H1 (cell line): ENCODE results near the gene ZNF541. TPM values are rescaled to one million over a fixed set of nuclear protein-coding genes. Genes with fewer than 3 reads are reported as not detected.

ENCODE experiments used
- CTCF ChIA-PET: fragments of 300-600 bp; sonication (Branson Sonifier 250); formaldehyde crosslinking; loops from one replicate; lab custom pipeline; 2021; ENCODE audit not compliant: partially characterized antibody; lab: Charles Lee
- POLR2A ChIA-PET: fragments of 300-600 bp; sonication (Branson Sonifier 250); formaldehyde crosslinking; loops from one replicate; lab custom pipeline; 2021; ENCODE audit warnings: inconsistent platforms; ENCODE audit not compliant: partially characterized antibody; lab: Charles Lee
- DNase-seq, 2 experiments: peaks; one replicate each; pipeline versions ENCODE4 v3.0.0 to v3.0.0-alpha.2; 2010 to 2022; ENCODE audit warnings: low spot score in 2 of 2, low read depth in 1 of 2, mixed read lengths in 1 of 2
- FAIRE-seq: peaks from 2 replicates; lab custom pipeline; 2011; peaks lifted over from hg19 to GRCh38; lab: Jason Lieb, UNC
- H2AFZ ChIP-seq: 2 replicates; pipeline ENCODE4 v1.8.1; 2012; ENCODE audit warnings: low read length, inconsistent platforms
- H2AK5ac ChIP-seq: 2 replicates; pipeline ENCODE4 v1.6.1; 2013; ENCODE audit warnings: low read depth, low read length
- H2BK120ac ChIP-seq: replicated peaks from 2 replicates; pipeline ENCODE3; 2013; ENCODE audit warnings: low read depth, low read length, inconsistent platforms
- H2BK12ac ChIP-seq: 2 replicates; pipeline ENCODE4 v1.6.1; 2013; ENCODE audit warnings: low read depth, low read length
- H2BK15ac ChIP-seq: 2 replicates; pipeline ENCODE4 v1.6.1; 2013; ENCODE audit warnings: low read length
- H2BK20ac ChIP-seq: 2 replicates; pipeline ENCODE4 v1.6.1; 2013; ENCODE audit warnings: low read length
- H2BK5ac ChIP-seq: 2 replicates; pipeline ENCODE4 v1.6.1; 2013; ENCODE audit warnings: low read depth, low read length
- H3K14ac ChIP-seq: 2 replicates; pipeline ENCODE4 v1.6.1; 2013; ENCODE audit warnings: inconsistent platforms; ENCODE audit not compliant: insufficient read length
- H3K18ac ChIP-seq: 2 replicates; pipeline ENCODE4 v1.6.1; 2013; ENCODE audit warnings: low read length; ENCODE audit errors: extremely low read depth
- H3K23ac ChIP-seq: 2 replicates; pipeline ENCODE4 v1.6.1; 2013; ENCODE audit warnings: inconsistent platforms; ENCODE audit not compliant: insufficient read length
- H3K23me2 ChIP-seq: 2 replicates; pipeline ENCODE4 v1.6.1; 2013; ENCODE audit warnings: low read depth, low read length
- H3K27ac ChIP-seq: 2 replicates; pipeline ENCODE4 v1.6.1; 2011; ENCODE audit warnings: low read depth, low read length, inconsistent platforms
- H3K27me3 ChIP-seq, 4 experiments: replicated peaks in 1 of 4; 1 replicate in 1 of 4; 2 replicates in 3 of 4; pipeline versions ENCODE4 v1.6.1 to v1.8.1; 2011 to 2013; ENCODE audit warnings: low read length in 3 of 4, mild to moderate bottlenecking in 3 of 4, inconsistent platforms in 2 of 4, mixed read lengths in 2 of 4, moderate library complexity in 1 of 4; ENCODE audit not compliant: control insufficient read depth in 3 of 4, insufficient read depth in 3 of 4; ENCODE audit errors: extremely low read depth in 1 of 4
- H3K36me3 ChIP-seq, 4 experiments: 2 replicates each; pipeline versions ENCODE4 v1.6.1 to v1.8.1; 2011 to 2013; ENCODE audit warnings: mild to moderate bottlenecking in 4 of 4, low read length in 3 of 4, moderate library complexity in 2 of 4, control low read depth in 1 of 4, inconsistent platforms in 1 of 4; ENCODE audit not compliant: insufficient read depth in 4 of 4, control insufficient read depth in 2 of 4
- H3K4ac ChIP-seq: replicated peaks from 2 replicates; pipeline ENCODE3; 2013; ENCODE audit warnings: low read length, low read depth, mixed read lengths, inconsistent platforms; ENCODE audit not compliant: insufficient read length
- H3K4me1 ChIP-seq, 4 experiments: replicated peaks in 1 of 4; 1 replicate in 1 of 4; 2 replicates in 3 of 4; pipeline versions ENCODE4 v1.6.1 to v1.8.1; 2011 to 2013; ENCODE audit warnings: low read length in 3 of 4, inconsistent platforms in 2 of 4, mixed read lengths in 1 of 4; ENCODE audit not compliant: insufficient read depth in 4 of 4, control insufficient read depth in 3 of 4
- H3K4me2 ChIP-seq, 2 experiments: 2 replicates each; pipeline versions ENCODE4 v1.6.1 to v1.8.1; 2011 to 2013; ENCODE audit warnings: low read depth in 2 of 2, low read length in 2 of 2, control low read depth in 1 of 2, inconsistent platforms in 1 of 2, mild to moderate bottlenecking in 1 of 2; ENCODE audit not compliant: insufficient read depth in 1 of 2
- H3K4me3 ChIP-seq, 4 experiments: fragments of 200-600, 300-600 bp in 1 of 4; sonication (generic), shearing (Covaris generic), sonication (Bioruptor Twin) in 1 of 4; 2 replicates each; pipeline versions ENCODE4 v1.5.1 to v1.8.1; 2011 to 2016; ENCODE audit warnings: low read length in 4 of 4, low read depth in 3 of 4, control low read depth in 2 of 4, inconsistent platforms in 2 of 4, mild to moderate bottlenecking in 2 of 4, mixed read lengths in 1 of 4, moderate library complexity in 1 of 4; ENCODE audit not compliant: insufficient read depth in 2 of 4; ENCODE audit errors: extremely low read depth in 1 of 4
- H3K56ac ChIP-seq: replicated peaks from 2 replicates; pipeline ENCODE3; 2013; ENCODE audit warnings: low read depth, mild to moderate bottlenecking, mixed read lengths, low read length, inconsistent platforms; ENCODE audit not compliant: insufficient read length
- H3K79me1 ChIP-seq: 2 replicates; pipeline ENCODE4 v1.6.1; 2013; ENCODE audit warnings: low read depth, low read length, control low read depth
- H3K79me2 ChIP-seq, 2 experiments: 2 replicates each; pipeline versions ENCODE4 v1.6.1 to v1.8.1; 2012 to 2013; ENCODE audit warnings: low read length in 2 of 2, mild to moderate bottlenecking in 2 of 2, inconsistent platforms in 1 of 2; ENCODE audit not compliant: insufficient read depth in 2 of 2, control insufficient read depth in 1 of 2
- H3K9ac ChIP-seq, 4 experiments: replicated peaks in 1 of 4; 1 replicate in 1 of 4; 2 replicates in 3 of 4; pipeline versions ENCODE4 v1.6.1 to v1.8.1; 2011 to 2013; ENCODE audit warnings: low read depth in 3 of 4, low read length in 3 of 4, control low read depth in 2 of 4, mild to moderate bottlenecking in 2 of 4, moderate library complexity in 2 of 4, inconsistent platforms in 1 of 4; ENCODE audit errors: extremely low read depth in 1 of 4
- H3K9me3 ChIP-seq, 2 experiments: 2 replicates each; pipeline versions ENCODE4 v1.6.1 to v1.8.1; 2012 to 2013; ENCODE audit warnings: mild to moderate bottlenecking in 2 of 2, moderate library complexity in 2 of 2, control low read depth in 1 of 2, inconsistent platforms in 1 of 2, low read depth in 1 of 2, low read length in 1 of 2, mixed read lengths in 1 of 2; ENCODE audit not compliant: insufficient read depth in 2 of 2
- H4K20me1 ChIP-seq, 2 experiments: replicated peaks in 1 of 2; 2 replicates each; pipeline versions ENCODE3 to v1.8.1; 2011 to 2013; ENCODE audit warnings: inconsistent platforms in 2 of 2, low read length in 2 of 2, mild to moderate bottlenecking in 1 of 2; ENCODE audit not compliant: insufficient read depth in 2 of 2, control insufficient read depth in 1 of 2
- H4K5ac ChIP-seq: 2 replicates; pipeline ENCODE4 v1.6.1; 2013; ENCODE audit warnings: low read length, low read depth, mixed read lengths, inconsistent platforms; ENCODE audit not compliant: insufficient read length
- H4K8ac ChIP-seq: 2 replicates; pipeline ENCODE4 v1.8.0; 2013; ENCODE audit warnings: mild to moderate bottlenecking, moderate library complexity, low read length, inconsistent platforms; ENCODE audit not compliant: insufficient read depth; ENCODE audit errors: extremely low read depth
- H4K91ac ChIP-seq: replicated peaks from 2 replicates; pipeline ENCODE3; 2013; ENCODE audit warnings: low read length, mixed read lengths, inconsistent platforms; ENCODE audit not compliant: insufficient read length
- BCL11A ChIP-seq, 2 experiments: IDR thresholded peaks; one replicate each; pipeline ENCODE4 v1.6.1; 2011; ENCODE audit warnings: low read depth in 2 of 2, low read length in 2 of 2, mild to moderate bottlenecking in 2 of 2
- EGR1 ChIP-seq: IDR thresholded peaks from 2 replicates; pipeline ENCODE4 v1.6.1; 2011; ENCODE audit warnings: low read depth, low read length, borderline replicate concordance
- EZH2 ChIP-seq: fragments of 200-600 bp; sonication (generic); IDR thresholded peaks from 2 replicates; pipeline ENCODE4 v1.7.1; 2012; ENCODE audit warnings: low read depth, mild to moderate bottlenecking, moderate library complexity, low read length, inconsistent platforms; ENCODE audit not compliant: severe bottlenecking
- POLR2AphosphoS5 ChIP-seq: IDR thresholded peaks from 2 replicates; pipeline ENCODE4 v1.6.1; 2011; ENCODE audit warnings: low read depth, low read length
- RAD21 ChIP-seq, 2 experiments: IDR thresholded peaks in 1 of 2; conservative IDR thresholded peaks in 1 of 2; 2 replicates each; pipeline ENCODE4 v1.6.1; 2011; ENCODE audit warnings: low read depth in 2 of 2, low read length in 2 of 2, improper control_type of control experiment in 1 of 2, inconsistent platforms in 1 of 2, mild to moderate bottlenecking in 1 of 2, moderate library complexity in 1 of 2
- WGBS, 2 experiments: shearing (Covaris generic) in 1 of 2; methylation state at CpG; one replicate each; pipeline versions ENCODE4 v1.1.6 to v1.1.7; 2013 to 2015; ENCODE audit warnings: low lambda C conversion rate in 2 of 2, mixed read lengths in 2 of 2, inconsistent platforms in 1 of 2, low coverage in 1 of 2, missing lambda C conversion rate in 1 of 2; ENCODE audit not compliant: insufficient replicate concordance in 2 of 2, insufficient coverage in 1 of 2, insufficient read length in 1 of 2; ENCODE audit errors: extremely low coverage in 1 of 2, missing lambda C conversion rate in 1 of 2; 5-methylcytosine and 5-hydroxymethylcytosine counted together
- polyA plus RNA-seq, 7 experiments: library from polyadenylated mRNA; depleted of rRNA in 3 of 7; stranded (reverse) in 5 of 7; unstranded in 2 of 7; fragments of >200 nt in 5 of 7; fragments of 200-250 nt in 2 of 7; gene quantifications; 1 replicate in 5 of 7; 2 replicates in 1 of 7; 4 replicates in 1 of 7; pipeline versions ENCODE4 v1.2.1 to v1.2.3, GENCODE V29; 2011 to 2013; ENCODE audit warnings: missing spikeins in 2 of 7, mixed read lengths in 2 of 7
- total RNA-seq: library from RNA; stranded (reverse); fragmentation: NEBNext Ultra II Directional; extraction: Animal tissue kit (Norgen Biotek cat#: 25700); gene quantifications from 2 replicates; pipeline ENCODE4 v1.2.1, GENCODE V29; 2021

The ZNF541 gene
- total and polyA plus RNA-seq, 2 of the 8 experiments (the other 6 are each of a cell fraction or from before 2014, with no cell fraction given), result 0.05 TPM; not detected in 1

- H2BK20ac ChIP-seq, result no peak overlapping the region
- H3K14ac ChIP-seq, result no peak overlapping the region
- FAIRE-seq (no peak), DNase-seq (no peak)
- H3K79me1 ChIP-seq, result no peaks in the 10 kb centered on the region
- H3K9me3 ChIP-seq, result no peaks in the 10 kb centered on the region; a peak in 2 of 4 replicates
- H3K23ac ChIP-seq, result no peak overlapping the region
- H2AK5ac ChIP-seq, result no peak overlapping the region
- H3K18ac ChIP-seq, result no peak overlapping the region
- H4K91ac ChIP-seq, result no peak overlapping the region
- 95% methylated on average over 5 of the region's 5 CpGs; no CpG with 5 or more reads in 1 of the 2 experiments for WGBS, 2 experiments
- H3K9ac ChIP-seq, result no peak overlapping the region
- no peaks in the 10 kb centered on the region for H3K79me2 ChIP-seq
- no peak overlapping the region for H2BK120ac ChIP-seq
- H3K23me2 ChIP-seq, result no peaks in the 10 kb centered on the region
- CTCF ChIA-PET, result interaction anchor here (0.6 to 2.8 kb wide), 5 partner anchors 10 to 162 kb away, joined by 3 to 9 read pairs (median 4); no protein-coding TSS in a partner anchor
- H3K4me2 ChIP-seq, result no peak overlapping the region
- H4K5ac ChIP-seq, result no peak overlapping the region
- no peak overlapping the region for H3K27ac ChIP-seq
- no peak overlapping the region for H2BK15ac ChIP-seq
- H4K8ac ChIP-seq, result no peak overlapping the region
- no peak overlapping the region for H3K4ac ChIP-seq
- no peak overlapping the region for H2AFZ ChIP-seq
- 0 out of 2 replicates have a peak overlapping the region, but pooled peaks have one; percentile 55 for H2BK12ac ChIP-seq
- TF ChIP-seq EGR1 (no peak), RAD21 (IDR thresholded peaks at IDR 0.05 in 1 of 2, conservative IDR thresholded peaks at IDR 0.05 in 1 of 2; ENCODE audit: low read depth in 2 of 2, low read length in 2 of 2) (no peak), EZH2 (no peak), BCL11A (IDR thresholded peaks at IDR 0.05; ENCODE audit: low read depth in 2 of 2, low read length in 2 of 2) (no peak), POLR2AphosphoS5 (no peak)
- TF ChIP-seq, all 59 proteins: peak for 0
- Histone ChIP-seq H3K4me1 (no peaks in the 10 kb centered on the region; a peak in 1 of 7 replicates), H3K56ac (no peak overlapping the region), H2BK5ac (no peak overlapping the region), H4K20me1 (no peaks in the 10 kb centered on the region), H3K27me3 (no peaks in the 10 kb centered on the region), H3K36me3 (no peaks in the 10 kb centered on the region), H3K4me3 (no peak overlapping the region)
- POLR2A ChIA-PET, result interaction anchor here (1.4 kb wide), 1 partner anchor 8 kb away, joined by 4 read pairs; no protein-coding TSS in a partner anchor
Observed at GRCh38 chr19:47538812-47539211, 34.1 kb downstream of the ZNF541 start.
